Neural crest cell (in vitro differentiated cells): Measurements from ENCODE around the gene PLXNA2. TPM values are rescaled to one million over a fixed set of nuclear protein-coding genes. Genes with fewer than 3 reads are reported as not detected.
A peak's percentile ranks its signal among the peaks of the same experiment; 100 is the strongest.

Experiments used
- DNase-seq: peaks from one replicate; pipeline ENCODE4 v3.0.0; 2021; ENCODE audit warnings: low read depth, mixed read lengths, low spot score
- H3K27ac Mint-ChIP-seq: one replicate; pipeline ENCODE4 v1.8.0; 2021; ENCODE audit warnings: mild to moderate bottlenecking, mixed read lengths; ENCODE audit not compliant: unreplicated experiment
- H3K27me3 Mint-ChIP-seq: 2 replicates; pipeline ENCODE4 v1.8.0; 2021; ENCODE audit warnings: low read depth, mild to moderate bottlenecking, mixed read lengths
- H3K36me3 Mint-ChIP-seq: 2 replicates; pipeline ENCODE4 v1.8.0; 2021; ENCODE audit warnings: low read depth, mild to moderate bottlenecking, mixed read lengths
- H3K4me1 Mint-ChIP-seq: 2 replicates; pipeline ENCODE4 v1.8.0; 2021; ENCODE audit warnings: mixed read lengths
- H3K4me3 Mint-ChIP-seq: one replicate; pipeline ENCODE4 v1.8.0; 2021; ENCODE audit warnings: mild to moderate bottlenecking, mixed read lengths
- H3K9me3 Mint-ChIP-seq: 2 replicates; pipeline ENCODE4 v1.8.0; 2021; ENCODE audit warnings: mixed read lengths
- CTCF ChIP-seq: fragments of 200-600 bp; sonication (generic); conservative IDR thresholded peaks from 2 replicates; pipeline ENCODE4 v1.5.0; 2021; ENCODE audit warnings: antibody characterized with exemption, mild to moderate bottlenecking
- total RNA-seq: library from RNA; stranded (reverse); gene quantifications from 2 replicates; pipeline ENCODE4 v1.2.1, GENCODE V29; 2021

The PLXNA2 gene
- total RNA-seq, 1 donor from 2014 or later, result 37.7 TPM

DNA sequence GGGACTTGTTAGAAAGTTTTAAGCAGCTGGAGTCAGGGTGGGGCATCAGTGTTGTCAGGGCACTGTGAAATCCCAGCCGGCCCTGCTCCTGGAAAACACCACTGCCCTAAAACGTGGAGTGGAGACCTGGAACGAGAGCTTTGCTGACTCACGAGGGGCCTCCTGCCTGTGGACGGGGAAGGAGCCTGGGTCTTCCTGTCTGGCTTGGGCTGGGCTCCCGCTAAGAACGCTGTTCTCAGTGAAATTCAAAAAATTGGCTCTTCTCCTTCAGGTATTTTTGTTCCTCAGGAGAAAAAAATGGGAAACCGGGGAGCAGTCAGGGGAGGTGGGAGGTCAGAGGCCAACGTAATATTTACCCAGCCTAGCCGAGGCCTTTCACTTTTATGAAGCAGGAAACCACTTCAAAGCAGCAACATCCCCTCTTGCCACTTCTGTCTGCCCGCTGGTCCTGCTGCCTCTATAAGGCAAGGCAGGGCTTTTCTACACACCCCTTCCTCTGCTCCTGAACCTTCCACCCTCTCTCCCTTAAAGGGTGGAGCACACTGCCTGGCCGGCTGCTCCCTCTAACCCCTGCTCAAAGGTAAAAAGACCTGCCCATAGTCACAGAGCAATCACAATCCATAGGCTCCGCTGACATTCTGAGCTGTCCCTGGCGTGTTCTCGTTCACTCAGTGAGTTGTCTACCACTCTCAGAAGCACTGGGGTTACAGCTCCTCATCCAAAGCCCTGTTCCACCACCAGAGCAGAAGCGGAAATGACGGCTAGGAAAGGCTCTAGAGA is 8.0 kb downstream of the PLXNA2 start:
- no peaks in the 10 kb centered on the region for H3K36me3 Mint-ChIP-seq
- H3K4me3 Mint-ChIP-seq, result peak overlapping the region; percentile 35
- H3K27ac Mint-ChIP-seq, result peak overlapping the region; percentile 69
- H3K9me3 Mint-ChIP-seq, result no peaks in the 10 kb centered on the region
- H3K27me3 Mint-ChIP-seq, result peaks cover 15% of the 10 kb centered on the region
- no peak for TF ChIP-seq CTCF
- peaks cover 77% of the 10 kb centered on the region for H3K4me1 Mint-ChIP-seq
- DNase-seq, result no peak

GRCh38 chr1:208235356-208235981 is 8.7 kb downstream of the PLXNA2 start:
- Mint-ChIP-seq H3K4me3 (peak overlapping the region; percentile 9), H3K27ac (no peak overlapping the region)
- no peak for DNase-seq

DNA sequence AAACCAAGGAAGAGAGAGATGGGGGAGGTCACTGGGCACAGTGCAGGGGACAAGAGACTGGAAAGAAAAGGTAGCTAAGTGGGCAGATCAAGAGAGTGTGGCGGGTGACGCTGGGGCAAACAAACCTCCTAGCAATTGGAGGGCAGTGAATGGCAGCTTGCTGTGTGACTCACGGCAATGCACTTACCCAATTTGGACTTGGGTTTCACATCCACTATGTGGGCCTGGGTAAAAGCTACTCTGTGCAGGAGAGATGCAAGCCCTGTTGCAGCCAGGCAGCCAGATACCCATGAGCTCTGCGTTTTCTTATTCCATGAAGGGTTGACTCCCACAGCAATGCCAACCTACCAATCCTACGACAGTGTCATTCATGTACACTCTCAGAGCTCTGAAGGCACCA is 9.5 kb downstream of the PLXNA2 start:
- peaks cover 5% of the 10 kb centered on the region for H3K27me3 Mint-ChIP-seq
- no peak for DNase-seq
- H3K9me3 Mint-ChIP-seq, result no peaks in the 10 kb centered on the region
- H3K27ac Mint-ChIP-seq, result no peak overlapping the region
- TF ChIP-seq CTCF, result no peak
- H3K4me3 Mint-ChIP-seq, result no peak overlapping the region
- peaks cover 73% of the 10 kb centered on the region for H3K4me1 Mint-ChIP-seq
- no peaks in the 10 kb centered on the region for H3K36me3 Mint-ChIP-seq

More at GRCh38 chr1:208235356-208235981, 8.7 kb downstream of the PLXNA2 start:
- Mint-ChIP-seq H3K9me3 (no peaks in the 10 kb centered on the region), H3K4me1 (peaks cover 79% of the 10 kb centered on the region), H3K36me3 (no peaks in the 10 kb centered on the region), H3K27me3 (peaks cover 9% of the 10 kb centered on the region)
- TF ChIP-seq CTCF, result no peak

DNA sequence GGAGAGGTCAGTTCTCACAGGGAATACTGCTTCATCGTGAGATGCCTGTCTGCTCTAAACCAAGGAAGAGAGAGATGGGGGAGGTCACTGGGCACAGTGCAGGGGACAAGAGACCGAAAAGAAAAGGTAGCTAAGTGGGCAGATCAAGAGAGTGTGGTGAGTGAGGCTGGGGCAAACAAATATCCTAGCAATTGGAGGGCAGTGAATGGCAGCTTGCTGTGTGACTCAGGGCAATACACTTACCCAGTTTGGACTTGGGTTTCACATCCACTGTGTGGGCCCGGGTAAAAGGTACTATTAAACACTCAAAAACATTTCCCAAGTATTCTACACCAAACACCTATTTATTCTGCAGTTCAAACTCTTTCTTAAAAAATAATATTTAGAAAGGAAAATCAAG is 10.2 kb downstream of the PLXNA2 start:
- Mint-ChIP-seq H3K4me1 (peaks cover 72% of the 10 kb centered on the region), H3K27ac (peak overlapping the region; percentile 59), H3K4me3 (peak overlapping the region; percentile 48), H3K9me3 (no peaks in the 10 kb centered on the region), H3K36me3 (peaks cover 3% of the 10 kb centered on the region), H3K27me3 (peaks cover 5% of the 10 kb centered on the region)
- no peak for DNase-seq
- no peak for TF ChIP-seq CTCF

DNA sequence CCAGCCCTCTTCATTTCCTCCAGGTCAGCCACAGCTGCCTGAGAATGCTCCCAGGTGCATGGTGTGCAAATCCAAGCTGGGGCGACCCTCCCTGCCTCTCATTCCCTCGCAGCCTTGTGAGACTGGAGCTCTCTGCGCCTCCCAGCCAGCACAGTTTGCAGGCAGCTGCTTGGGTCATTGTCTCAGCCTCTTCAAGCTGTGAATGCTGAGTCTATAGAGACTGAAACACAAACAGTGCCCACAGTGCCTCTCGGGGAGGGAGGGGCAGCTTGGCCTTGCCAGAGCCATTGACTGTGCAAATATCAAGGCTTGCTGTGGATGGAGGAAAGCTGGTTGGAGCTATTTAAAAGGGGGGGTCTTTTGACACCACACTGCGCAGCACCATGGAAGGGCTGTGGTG is 10.6 kb downstream of the PLXNA2 start:
- Mint-ChIP-seq H3K27ac (peak overlapping the region; percentile 59), H3K4me3 (peak overlapping the region; percentile 48), H3K4me1 (peaks cover 73% of the 10 kb centered on the region), H3K27me3 (peaks cover 5% of the 10 kb centered on the region), H3K9me3 (no peaks in the 10 kb centered on the region), H3K36me3 (peaks cover 4% of the 10 kb centered on the region)
- TF ChIP-seq CTCF, result no peak
- DNase-seq, result peak; percentile 38
